Neural cell (in vitro differentiated cells): ENCODE results near the gene SND1.

Experiments
- EP300 ChIP-seq: fragments of 450-650 bp; conservative IDR thresholded peaks from 2 replicates; pipeline ENCODE4 v1.6.1; 2014; ENCODE audit warnings: antibody characterized with exemption, mild to moderate bottlenecking, moderate library complexity; ENCODE audit not compliant: poor library complexity, severe bottlenecking
- EZH2 ChIP-seq: fragments of 200-600, 300-800 bp; shearing (Covaris generic), sonication (generic); IDR thresholded peaks from 2 replicates; pipeline ENCODE4 v1.6.1; 2014; ENCODE audit warnings: antibody characterized with exemption, low read length, borderline replicate concordance, mild to moderate bottlenecking; ENCODE audit not compliant: insufficient read depth, poor library complexity, severe bottlenecking
- MXI1 ChIP-seq: fragments of 450-650 bp; conservative IDR thresholded peaks from 2 replicates; pipeline ENCODE4 v1.6.1; 2014; ENCODE audit warnings: antibody characterized with exemption, mild to moderate bottlenecking; ENCODE audit not compliant: poor library complexity, severe bottlenecking
- POLR2AphosphoS5 ChIP-seq: IDR thresholded peaks from 2 replicates; pipeline ENCODE4 v1.6.1; 2012
- RAD21 ChIP-seq: fragments of 450-650 bp; conservative IDR thresholded peaks from 2 replicates; pipeline ENCODE4 v1.6.1; 2014; ENCODE audit warnings: antibody characterized with exemption, mild to moderate bottlenecking, moderate library complexity
- SMC3 ChIP-seq: fragments of 450-650 bp; conservative IDR thresholded peaks from 2 replicates; pipeline ENCODE4 v1.6.1; 2014; ENCODE audit warnings: antibody characterized with exemption, mild to moderate bottlenecking, moderate library complexity; ENCODE audit not compliant: poor library complexity
- TAF1 ChIP-seq: IDR thresholded peaks from 2 replicates; pipeline ENCODE4 v1.6.1; 2012; ENCODE audit warnings: low read depth
- TF ChIP-seq, protein P1 (sequence below): fragments of 450-650 bp; IDR thresholded peaks from 2 replicates; pipeline ENCODE4 v1.5.1; 2014; ENCODE audit warnings: antibody characterized with exemption, mild to moderate bottlenecking, moderate library complexity; ENCODE audit not compliant: poor library complexity, severe bottlenecking
- TF ChIP-seq, protein P2 (sequence below): IDR thresholded peaks from 2 replicates; pipeline ENCODE4 v1.6.1; 2012; ENCODE audit warnings: borderline replicate concordance

DNA sequence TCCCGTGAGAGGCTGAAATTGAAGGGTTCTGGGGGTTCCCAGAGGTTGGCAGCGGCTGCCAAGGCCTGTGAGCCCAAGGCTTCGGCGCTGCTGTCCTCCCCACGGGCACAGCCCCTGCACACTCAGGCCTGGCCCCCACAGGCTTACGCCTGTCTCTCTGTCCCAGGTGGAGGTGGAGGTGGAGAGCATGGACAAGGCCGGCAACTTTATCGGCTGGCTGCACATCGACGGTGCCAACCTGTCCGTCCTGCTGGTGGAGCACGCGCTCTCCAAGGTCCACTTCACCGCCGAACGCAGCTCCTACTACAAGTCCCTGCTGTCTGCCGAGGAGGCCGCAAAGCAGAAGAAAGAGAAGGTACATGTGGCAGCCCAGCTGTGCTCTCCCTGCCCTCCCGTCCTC lies 422.3 kb downstream of the SND1 start:
- TF ChIP-seq POLR2AphosphoS5 (no peak), SMC3 (no peak), EZH2 (no peak), TAF1 (no peak), EP300 (no peak), RAD21 (no peak), MXI1 (no peak)
- TF ChIP-seq, protein P1, sequence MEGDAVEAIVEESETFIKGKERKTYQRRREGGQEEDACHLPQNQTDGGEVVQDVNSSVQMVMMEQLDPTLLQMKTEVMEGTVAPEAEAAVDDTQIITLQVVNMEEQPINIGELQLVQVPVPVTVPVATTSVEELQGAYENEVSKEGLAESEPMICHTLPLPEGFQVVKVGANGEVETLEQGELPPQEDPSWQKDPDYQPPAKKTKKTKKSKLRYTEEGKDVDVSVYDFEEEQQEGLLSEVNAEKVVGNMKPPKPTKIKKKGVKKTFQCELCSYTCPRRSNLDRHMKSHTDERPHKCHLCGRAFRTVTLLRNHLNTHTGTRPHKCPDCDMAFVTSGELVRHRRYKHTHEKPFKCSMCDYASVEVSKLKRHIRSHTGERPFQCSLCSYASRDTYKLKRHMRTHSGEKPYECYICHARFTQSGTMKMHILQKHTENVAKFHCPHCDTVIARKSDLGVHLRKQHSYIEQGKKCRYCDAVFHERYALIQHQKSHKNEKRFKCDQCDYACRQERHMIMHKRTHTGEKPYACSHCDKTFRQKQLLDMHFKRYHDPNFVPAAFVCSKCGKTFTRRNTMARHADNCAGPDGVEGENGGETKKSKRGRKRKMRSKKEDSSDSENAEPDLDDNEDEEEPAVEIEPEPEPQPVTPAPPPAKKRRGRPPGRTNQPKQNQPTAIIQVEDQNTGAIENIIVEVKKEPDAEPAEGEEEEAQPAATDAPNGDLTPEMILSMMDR: no peak
- TF ChIP-seq, protein P2, sequence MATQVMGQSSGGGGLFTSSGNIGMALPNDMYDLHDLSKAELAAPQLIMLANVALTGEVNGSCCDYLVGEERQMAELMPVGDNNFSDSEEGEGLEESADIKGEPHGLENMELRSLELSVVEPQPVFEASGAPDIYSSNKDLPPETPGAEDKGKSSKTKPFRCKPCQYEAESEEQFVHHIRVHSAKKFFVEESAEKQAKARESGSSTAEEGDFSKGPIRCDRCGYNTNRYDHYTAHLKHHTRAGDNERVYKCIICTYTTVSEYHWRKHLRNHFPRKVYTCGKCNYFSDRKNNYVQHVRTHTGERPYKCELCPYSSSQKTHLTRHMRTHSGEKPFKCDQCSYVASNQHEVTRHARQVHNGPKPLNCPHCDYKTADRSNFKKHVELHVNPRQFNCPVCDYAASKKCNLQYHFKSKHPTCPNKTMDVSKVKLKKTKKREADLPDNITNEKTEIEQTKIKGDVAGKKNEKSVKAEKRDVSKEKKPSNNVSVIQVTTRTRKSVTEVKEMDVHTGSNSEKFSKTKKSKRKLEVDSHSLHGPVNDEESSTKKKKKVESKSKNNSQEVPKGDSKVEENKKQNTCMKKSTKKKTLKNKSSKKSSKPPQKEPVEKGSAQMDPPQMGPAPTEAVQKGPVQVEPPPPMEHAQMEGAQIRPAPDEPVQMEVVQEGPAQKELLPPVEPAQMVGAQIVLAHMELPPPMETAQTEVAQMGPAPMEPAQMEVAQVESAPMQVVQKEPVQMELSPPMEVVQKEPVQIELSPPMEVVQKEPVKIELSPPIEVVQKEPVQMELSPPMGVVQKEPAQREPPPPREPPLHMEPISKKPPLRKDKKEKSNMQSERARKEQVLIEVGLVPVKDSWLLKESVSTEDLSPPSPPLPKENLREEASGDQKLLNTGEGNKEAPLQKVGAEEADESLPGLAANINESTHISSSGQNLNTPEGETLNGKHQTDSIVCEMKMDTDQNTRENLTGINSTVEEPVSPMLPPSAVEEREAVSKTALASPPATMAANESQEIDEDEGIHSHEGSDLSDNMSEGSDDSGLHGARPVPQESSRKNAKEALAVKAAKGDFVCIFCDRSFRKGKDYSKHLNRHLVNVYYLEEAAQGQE: no peak
